ENCODE measurements around the gene SHCBP1L. TPM values are rescaled to one million over a fixed set of nuclear protein-coding genes. Genes with fewer than 3 reads are reported as not detected.
"Not testable (repeated sequence)": the region's sequence is repeated elsewhere in the genome, so short reads cannot be mapped to it uniquely, and the experiment has no call there.

The SHCBP1L gene
- total RNA-seq, 2 experiments from 2014 or later, result not detected

- POLR2A ChIA-PET, result interaction anchor here (0.6 kb wide), 1 partner anchor 141 kb away, joined by 3 read pairs; no protein-coding TSS in a partner anchor
- CTCF ChIA-PET, result no interaction called here
Observed at GRCh38 chr1:182905321-182905720, 47.6 kb downstream of the SHCBP1L start.

- CTCF ChIA-PET, POLR2A ChIA-PET: not testable (repeated sequence)
Observed at GRCh38 chr1:182901946-182902345, 51.0 kb downstream of the SHCBP1L start.

GRCh38 chr1:182897696-182898095 lies 55.3 kb downstream of the SHCBP1L start:
- ChIA-PET CTCF (no interaction called here), POLR2A (no interaction called here)

GRCh38 chr1:182890927-182891610 lies 61.9 kb downstream of the SHCBP1L start:
- CTCF ChIA-PET, result no interaction called here
- POLR2A ChIA-PET, result no interaction called here

GRCh38 chr1:182889997-182890396 lies 63.0 kb downstream of the SHCBP1L start:
- POLR2A ChIA-PET, result interaction anchor here (0.6 to 0.8 kb wide), 2 partner anchors 10 to 273 kb away, joined by 3 to 4 read pairs; no protein-coding TSS in a partner anchor
- CTCF ChIA-PET, result no interaction called here

GRCh38 chr1:182888736-182889531 lies 64.0 kb downstream of the SHCBP1L start:
- ChIA-PET CTCF (no interaction called here), POLR2A (interaction anchor here (0.8 kb wide), 1 partner anchor 8 kb away, joined by 4 read pairs; no protein-coding TSS in a partner anchor)

GRCh38 chr1:182886985-182887384 lies 66.0 kb downstream of the SHCBP1L start:
- ChIA-PET POLR2A (no interaction called here), CTCF (no interaction called here)

GRCh38 chr1:182885591-182885990 lies 67.4 kb downstream of the SHCBP1L start:
- POLR2A ChIA-PET, result no interaction called here

GRCh38 chr1:182884872-182885271 lies 68.1 kb downstream of the SHCBP1L start:
- POLR2A ChIA-PET, result no interaction called here
- CTCF ChIA-PET, result no interaction called here

More at GRCh38 chr1:182885591-182885990, 67.4 kb downstream of the SHCBP1L start:
- CTCF ChIA-PET, result no interaction called here

- CTCF ChIA-PET, result no interaction called here
- POLR2A ChIA-PET, result no interaction called here
Observed at GRCh38 chr1:182877842-182878241, 75.1 kb downstream of the SHCBP1L start.

- POLR2A ChIA-PET, result no interaction called here
- CTCF ChIA-PET, result no interaction called here
Observed at GRCh38 chr1:182877331-182877730, 75.6 kb downstream of the SHCBP1L start.

GRCh38 chr1:182875889-182876288 lies 77.1 kb downstream of the SHCBP1L start:
- CTCF ChIA-PET, result no interaction called here

GRCh38 chr1:182872881-182873280 lies 80.1 kb downstream of the SHCBP1L start:
- ChIA-PET POLR2A (no interaction called here), CTCF (no interaction called here)

More at GRCh38 chr1:182875889-182876288, 77.1 kb downstream of the SHCBP1L start:
- POLR2A ChIA-PET, result interaction anchor here (0.5 kb wide), 1 partner anchor 646 kb away, joined by 7 read pairs; no protein-coding TSS in a partner anchor

- ChIA-PET POLR2A (no interaction called here), CTCF (no interaction called here)
Observed at GRCh38 chr1:182869241-182869666, 83.7 kb downstream of the SHCBP1L start.

GRCh38 chr1:182867861-182868260 lies 85.1 kb downstream of the SHCBP1L start:
- CTCF ChIA-PET, result no interaction called here
- POLR2A ChIA-PET, result no interaction called here

- CTCF ChIA-PET, result no interaction called here
- POLR2A ChIA-PET, result no interaction called here
Observed at GRCh38 chr1:182863940-182864339, 89.0 kb downstream of the SHCBP1L start.

GRCh38 chr1:182862827-182863226 lies 90.1 kb downstream of the SHCBP1L start:
- CTCF ChIA-PET, result no interaction called here
- POLR2A ChIA-PET, result no interaction called here

GRCh38 chr1:182861994-182862393 lies 91.0 kb downstream of the SHCBP1L start:
- CTCF ChIA-PET, result no interaction called here
- POLR2A ChIA-PET, result interaction anchor here (0.5 kb wide), 1 partner anchor 35 kb away, joined by 3 read pairs; no protein-coding TSS in a partner anchor

GRCh38 chr1:182860658-182861057 lies 92.3 kb downstream of the SHCBP1L start:
- POLR2A ChIA-PET, result no interaction called here

GRCh38 chr1:182857212-182857611 lies 95.8 kb downstream of the SHCBP1L start:
- POLR2A ChIA-PET, result no interaction called here

More at GRCh38 chr1:182860658-182861057, 92.3 kb downstream of the SHCBP1L start:
- CTCF ChIA-PET, result no interaction called here

GRCh38 chr1:182855911-182856310 lies 97.1 kb downstream of the SHCBP1L start:
- POLR2A ChIA-PET, result no interaction called here
- CTCF ChIA-PET, result no interaction called here

More at GRCh38 chr1:182857212-182857611, 95.8 kb downstream of the SHCBP1L start:
- CTCF ChIA-PET, result no interaction called here

All from activated CD8-positive, alpha-beta memory T cell treated with anti-CD3 and anti-CD28 coated beads for 36 hours (primary cell).